ENCODE measurements around the gene FBXO40. TPM values are rescaled to one million over a fixed set of nuclear protein-coding genes. Genes with fewer than 3 reads are reported as not detected.
A peak's percentile ranks its signal among the peaks of the same experiment; 100 is the strongest.

The FBXO40 gene
- total and polyA plus RNA-seq, 9 of the 15 experiments (the other 6 are each of a cell fraction or from before 2014, with no cell fraction given), result 0.01 to 0.05 (median 0.04) TPM; not detected in 3

DNA sequence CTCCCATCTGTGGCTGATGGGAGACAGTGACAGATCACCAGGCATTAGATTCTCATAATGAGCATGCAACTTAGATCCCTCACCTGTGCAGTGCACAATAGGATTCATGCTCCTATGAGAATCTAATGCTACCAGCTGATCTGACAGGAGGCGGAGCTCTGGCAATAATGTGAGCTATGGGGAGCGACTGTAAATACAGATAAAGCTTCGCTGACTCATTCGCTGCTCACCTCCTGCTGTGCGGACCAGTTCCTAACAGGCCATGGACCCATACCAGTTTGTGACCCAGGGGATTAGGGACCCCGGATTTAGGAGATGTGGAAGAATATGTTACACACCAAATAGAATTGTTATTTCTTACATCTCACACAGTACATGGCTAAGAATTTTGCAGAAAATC, 18.7 kb upstream of the FBXO40 start:
- ChIA-PET POLR2A (interaction anchor here (0.6 to 1.1 kb wide), 3 partner anchors 11 to 1414 kb away, joined by 3 read pairs; partner anchors contain the start of gene GOLGB1), CTCF (ENCODE audit: low intra/inter-chr PET ratio) (interaction anchor here (0.6 kb wide), 1 partner anchor 1015 kb away, joined by 3 read pairs; no protein-coding TSS in a partner anchor)
- Histone ChIP-seq H3K4me2 (ENCODE audit: insufficient read depth, low read length) (peak overlapping the region; percentile 26), H3K27ac (ENCODE audit: extremely low read depth, low read depth, low read length) (peak overlapping the region; percentile 54; the same call in 1 of the 3 replicates), H3K27me3 (ENCODE audit: control insufficient read depth in 2 of 2, insufficient read depth in 2 of 2, low read length in 2 of 2) (no peaks in the 10 kb centered on the region), H3K9me1 (ENCODE audit: control insufficient read depth, insufficient read depth, low read length) (no peaks in the 10 kb centered on the region), H3K9me3 (replicated peaks; ENCODE audit: control insufficient read depth, insufficient read depth, low read depth, low read length) (no peaks in the 10 kb centered on the region), H3K79me2 (ENCODE audit: control insufficient read depth, insufficient read depth, low read length) (no peaks in the 10 kb centered on the region), H3K9ac (ENCODE audit: insufficient read depth in 1 of 2, low read depth in 2 of 2, low read length in 2 of 2) (no peak overlapping the region), H3K4me3 (no peak overlapping the region), H4K20me1 (replicated peaks; ENCODE audit: control insufficient read depth, insufficient read depth, low read length) (no peaks in the 10 kb centered on the region), H3K36me3 (ENCODE audit: control insufficient read depth, insufficient read depth, low read length) (no peaks in the 10 kb centered on the region), H3K4me1 (replicated peaks in 1 of 2; ENCODE audit: control insufficient read depth in 2 of 2, insufficient read depth in 2 of 2, low read length in 2 of 2) (peaks cover 3 to 6% of the 10 kb centered on the region in 2 experiments; a peak in 3 of 5 replicates), H2AFZ (ENCODE audit: low read depth, low read length) (peak overlapping the region; percentile 28)
- BruUV-seq (replicated peaks), result no TSS peak
- intact Hi-C loops (cut with micrococcal nuclease), result no loop called here
- DNase-seq (ENCODE audit: extremely low read depth in 1 of 4, low spot score in 3 of 4) (peak; percentile 43 to 87 (median 52)), FAIRE-seq (peak; percentile 98), ATAC-seq (peak; percentile 100)
- 0% methylated on average over 6 of the region's 6 CpGs for WGBS (ENCODE audit: insufficient coverage, low coverage, missing lambda C conversion rate)
- in situ Hi-C loops (cut with MboI), result no loop called here
- peak; percentile 67; the same call in 1 of the 2 replicates for TF ChIP-seq MAFK (IDR thresholded peaks at IDR 0.05; ENCODE audit: low read length)
- TF ChIP-seq FUS (optimal IDR thresholded peaks at IDR 0.05; ENCODE audit: low read depth, low read length), result no peak
- no peak for TF ChIP-seq HSF4 (CRISPR knock-in tag; IDR thresholded peaks at IDR 0.05; ENCODE audit: borderline replicate concordance)
- TF ChIP-seq MCM7 (IDR thresholded peaks at IDR 0.05), result no peak
- TF ChIP-seq SAFB2 (IDR thresholded peaks at IDR 0.05; ENCODE audit: borderline replicate concordance, low read depth, low read length, severe bottlenecking), result no peak
- TF ChIP-seq MECOM (CRISPR knock-in tag; IDR thresholded peaks at IDR 0.05), result no peak
- no peak for TF ChIP-seq ZNF347 (CRISPR knock-in tag; IDR thresholded peaks at IDR 0.05; ENCODE audit: low read depth)
- no peak for TF ChIP-seq SRSF7 (optimal IDR thresholded peaks at IDR 0.05; ENCODE audit: low read depth, low read length)
- TF ChIP-seq CREM (IDR thresholded peaks at IDR 0.05; ENCODE audit: low read depth), result 0 out of 2 replicates have a peak, but pooled peaks have one; percentile 28
- no peak for TF ChIP-seq LCOR (CRISPR knock-in tag; IDR thresholded peaks at IDR 0.05)
- TF ChIP-seq FOXK2 (conservative IDR thresholded peaks at IDR 0.05 in 1 of 2, IDR thresholded peaks at IDR 0.05 in 1 of 2; ENCODE audit: low read depth in 2 of 2), result peak; percentile 56 to 63; a peak in 3 of 4 replicates
- no peak for TF ChIP-seq HNRNPH1 (optimal IDR thresholded peaks at IDR 0.05; ENCODE audit: low read depth, low read length)
- TF ChIP-seq TFAP4 (CRISPR knock-in tag; IDR thresholded peaks at IDR 0.05; ENCODE audit: borderline replicate concordance), result peak; percentile 95
- no peak for TF ChIP-seq SNRNP70 (optimal IDR thresholded peaks at IDR 0.05; ENCODE audit: low read depth, low read length)
- no peak for TF ChIP-seq TSC22D4 (tag; IDR thresholded peaks at IDR 0.05)
- peak; percentile 75 for TF ChIP-seq ATF3 (IDR thresholded peaks at IDR 0.05)
- TF ChIP-seq ATF3 (CRISPR knock-in tag; conservative IDR thresholded peaks at IDR 0.05), result no peak
- no peak for TF ChIP-seq CHCHD3 (CRISPR knock-in tag; IDR thresholded peaks at IDR 0.05)
- no peak for TF ChIP-seq ZNF197 (CRISPR knock-in tag; IDR thresholded peaks at IDR 0.05; ENCODE audit: low read depth)
- TF ChIP-seq RAD51 (IDR thresholded peaks at IDR 0.05; ENCODE audit: borderline replicate concordance, low read depth), result 0 out of 2 replicates have a peak, but pooled peaks have one; percentile 8
- no peak for TF ChIP-seq KAT7 (CRISPR knock-in tag; IDR thresholded peaks at IDR 0.05; ENCODE audit: borderline replicate concordance)
- no peak for TF ChIP-seq IRF1 (CRISPR knock-in tag; IDR thresholded peaks at IDR 0.05; ENCODE audit: borderline replicate concordance)
- TF ChIP-seq ARID1B (IDR thresholded peaks at IDR 0.05), result peak; percentile 87
